HepG2 (cell line): ENCODE measurements around the gene STUM. TPM values are rescaled to one million over a fixed set of nuclear protein-coding genes. Genes with fewer than 3 reads are reported as not detected.
A peak's percentile ranks its signal among the peaks of the same experiment; 100 is the strongest.

Source experiments
- ATAC-seq: fragments of 200-7000 bp; cut with Tn5 transposase; 3 replicates; pipeline ENCODE4 v1.9.1; 2020; ENCODE audit warnings: mild to moderate bottlenecking, moderate library complexity
- BruUV-seq: library from RNA; stranded (reverse); fragments of 400-500 nt; replicated peaks from 2 replicates; lab custom pipeline; 2021; lab: Mats Ljungman, UMichigan
- CTCF ChIA-PET: fragments of 300-600 bp; formaldehyde crosslinking; extraction: SDS; loops from one replicate; lab custom pipeline; 2021; ENCODE audit warnings: low total read pairs, inconsistent platforms, low intra/inter-chr PET ratio; lab: Yijun Ruan, JAX
- POLR2A ChIA-PET: fragments of 350-600 bp; sonication (Branson Sonifier 250); formaldehyde crosslinking; loops from one replicate; lab custom pipeline; 2020; ENCODE audit warnings: antibody characterized with exemption, inconsistent platforms; lab: Yijun Ruan, JAX
- DNase-seq: peaks from one replicate; pipeline ENCODE4 v3.0.0-alpha.2; 2015; ENCODE audit warnings: low spot score
- FAIRE-seq: peaks from 3 replicates; lab custom pipeline; 2011; peaks lifted over from hg19 to GRCh38; lab: Jason Lieb, UNC
- H2AFZ ChIP-seq: one replicate; pipeline ENCODE4 v1.6.1; 2011; ENCODE audit warnings: low read length, inconsistent platforms
- H3K27ac ChIP-seq: fragments of 300-600 bp; 3 replicates; pipeline ENCODE4 v1.8.0; 2011; ENCODE audit warnings: mixed run types, mild to moderate bottlenecking, mixed read lengths, low read length, inconsistent platforms; ENCODE audit not compliant: insufficient read depth; ENCODE audit errors: extremely low read length
- H3K27me3 ChIP-seq, 2 experiments: fragments of 200-600 bp in 1 of 2; 2 replicates in 1 of 2; 3 replicates in 1 of 2; pipeline versions ENCODE4 v1.6.0 to v1.8.0; 2011; ENCODE audit warnings: low read length in 2 of 2, mild to moderate bottlenecking in 2 of 2, moderate library complexity in 2 of 2, inconsistent platforms in 1 of 2; ENCODE audit not compliant: insufficient read depth in 2 of 2, control insufficient read depth in 1 of 2
- H3K36me3 ChIP-seq, 2 experiments: fragments of 200-600 bp in 1 of 2; replicated peaks in 1 of 2; 2 replicates in 1 of 2; 3 replicates in 1 of 2; pipeline versions ENCODE4 v1.5.1 to v1.8.0; 2011; ENCODE audit warnings: low read length in 2 of 2, inconsistent platforms in 1 of 2; ENCODE audit not compliant: insufficient read depth in 2 of 2, control insufficient read depth in 1 of 2
- H3K4me1 ChIP-seq: 2 replicates; pipeline ENCODE4 v1.5.1; 2012; ENCODE audit warnings: low read length, inconsistent platforms; ENCODE audit not compliant: insufficient read depth
- H3K4me2 ChIP-seq: 2 replicates; pipeline ENCODE4 v1.6.0; 2011; ENCODE audit warnings: low read depth, low read length, inconsistent platforms
- H3K4me3 ChIP-seq, 3 experiments: fragments of 200-600 bp in 1 of 3; sonication (generic), shearing (Covaris generic) in 1 of 3; replicated peaks in 1 of 3; 2 replicates each; pipeline ENCODE4 v1.5.1; 2011 to 2016; ENCODE audit warnings: low read length in 3 of 3, inconsistent platforms in 2 of 3, low read depth in 2 of 3, mild to moderate bottlenecking in 2 of 3, control low read depth in 1 of 3, mixed read lengths in 1 of 3; ENCODE audit not compliant: insufficient read depth in 1 of 3
- H3K79me2 ChIP-seq: one replicate; pipeline ENCODE4 v1.6.1; 2011; ENCODE audit warnings: low read length, inconsistent platforms; ENCODE audit not compliant: insufficient read depth
- H3K9ac ChIP-seq: 2 replicates; pipeline ENCODE4 v1.6.0; 2011; ENCODE audit warnings: mild to moderate bottlenecking, low read depth, low read length, inconsistent platforms; ENCODE audit not compliant: insufficient read depth
- H3K9me3 ChIP-seq: 2 replicates; pipeline ENCODE4 v1.5.1; 2012; ENCODE audit warnings: mild to moderate bottlenecking, low read length
- H4K20me1 ChIP-seq: 2 replicates; pipeline ENCODE4 v1.6.0; 2011; ENCODE audit warnings: inconsistent platforms, mild to moderate bottlenecking, low read length, moderate library complexity; ENCODE audit not compliant: insufficient read depth
- ATF4 ChIP-seq, 2 experiments: fragments of 450-650 bp in 1 of 2; sonication (generic) in 1 of 2; formaldehyde crosslinking; IDR thresholded peaks; 2 replicates each; pipeline versions ENCODE4 v1.5.0 to v1.8.0; 2020 to 2022; ENCODE audit warnings: mild to moderate bottlenecking in 1 of 2, missing genetic modification reagents in 1 of 2
- ETV6 ChIP-seq: sonication (generic); formaldehyde crosslinking; conservative IDR thresholded peaks from 2 replicates; pipeline ENCODE4 v1.4.0; 2020; ENCODE audit warnings: missing genetic modification reagents
- HMGXB3 ChIP-seq: sonication (generic); formaldehyde crosslinking; IDR thresholded peaks from 2 replicates; pipeline ENCODE4 v1.4.0; 2020; ENCODE audit warnings: missing genetic modification reagents, borderline replicate concordance
- KAT8 ChIP-seq: IDR thresholded peaks from 2 replicates; pipeline ENCODE4 v1.6.1; 2016; ENCODE audit warnings: missing genetic modification reagents, missing compliant biosample characterization
- KDM2A ChIP-seq: sonication (generic); formaldehyde crosslinking; IDR thresholded peaks from 2 replicates; pipeline ENCODE4 v1.4.0; 2020; ENCODE audit warnings: low read depth, missing genetic modification reagents, borderline replicate concordance
- KDM6A ChIP-seq: IDR thresholded peaks from 2 replicates; pipeline ENCODE4 v1.6.1; 2016; ENCODE audit warnings: low read depth
- KLF13 ChIP-seq: sonication (generic); formaldehyde crosslinking; IDR thresholded peaks from 2 replicates; pipeline ENCODE4 v1.4.0; 2020; ENCODE audit warnings: mild to moderate bottlenecking, missing genetic modification reagents
- MTF2 ChIP-seq: sonication (generic); formaldehyde crosslinking; IDR thresholded peaks from 2 replicates; pipeline ENCODE4 v1.5.0; 2020; ENCODE audit warnings: missing genetic modification reagents, borderline replicate concordance
- PITX1 ChIP-seq: sonication (generic); formaldehyde crosslinking; IDR thresholded peaks from 2 replicates; pipeline ENCODE4 v1.5.1; 2020; ENCODE audit warnings: mild to moderate bottlenecking, missing genetic modification reagents
- RXRB ChIP-seq: IDR thresholded peaks from 2 replicates; pipeline ENCODE4 v1.6.1; 2016; ENCODE audit warnings: borderline replicate concordance, missing genetic modification reagents, missing compliant biosample characterization
- SRSF9 ChIP-seq: fragments of 200-400 bp; formaldehyde crosslinking; IDR thresholded peaks from 2 replicates; pipeline ENCODE4 v1.6.1; 2018; ENCODE audit warnings: borderline replicate concordance, mild to moderate bottlenecking, low read depth, low read length; ENCODE audit not compliant: insufficient read depth, poor library complexity, severe bottlenecking
- SSRP1 ChIP-seq: IDR thresholded peaks from 2 replicates; pipeline ENCODE4 v1.6.1; 2016; ENCODE audit warnings: control low read depth
- ZMYM3 ChIP-seq: sonication (generic); formaldehyde crosslinking; IDR thresholded peaks from 2 replicates; pipeline ENCODE4 v1.5.1; 2020; ENCODE audit warnings: mild to moderate bottlenecking, missing genetic modification reagents
- ZNF274 ChIP-seq: sonication (generic); formaldehyde crosslinking; IDR thresholded peaks from 2 replicates; pipeline ENCODE4 v1.5.1; 2020; ENCODE audit warnings: mild to moderate bottlenecking, missing genetic modification reagents
- ZNF841 ChIP-seq: sonication (generic); formaldehyde crosslinking; IDR thresholded peaks from 2 replicates; pipeline ENCODE4 v1.8.1; 2023; ENCODE audit warnings: missing genetic modification reagents, borderline replicate concordance
- ZSCAN31 ChIP-seq: sonication (generic); formaldehyde crosslinking; IDR thresholded peaks from 2 replicates; pipeline ENCODE4 v1.5.0; 2020; ENCODE audit warnings: low read depth, mild to moderate bottlenecking, missing genetic modification reagents
- WGBS: methylation state at CpG from one replicate; pipeline ENCODE4 v1.1.6; 2017; ENCODE audit warnings: low lambda C conversion rate; 5-methylcytosine and 5-hydroxymethylcytosine counted together
- in situ Hi-C: cut with HindIII; loops from 2 replicates; pipeline ENCODE4 v1.10.0; 2017; ENCODE audit warnings: low pct_unique_long_range_greater_than_20kb; ENCODE audit not compliant: extremely low pct_ligation_motif_present
- intact Hi-C: fragments of 100-400 bp; cut with micrococcal nuclease; formaldehyde crosslinking; loops from one replicate; pipeline ENCODE4 v1.10.0; 2022; ENCODE audit not compliant: unreplicated experiment
- polyA plus RNA-seq, 8 experiments: library from polyadenylated mRNA; depleted of rRNA in 3 of 8; stranded (reverse) in 7 of 8; unstranded in 1 of 8; fragments of >200 nt; fragmentation: Illumina TruSeq in 4 of 8; extraction: Trizol in 4 of 8; gene quantifications; 2 replicates each; pipeline versions ENCODE4 v1.2.1 to v1.2.3, GENCODE V29; 2011 to 2016; ENCODE audit warnings: low read depth in 4 of 8, missing spikeins in 1 of 8, mixed read lengths in 1 of 8; ENCODE audit not compliant: insufficient read depth in 1 of 8
- total RNA-seq, 5 experiments: library from RNA; depleted of rRNA; stranded (reverse); fragments of >200 nt; fragmentation: Illumina TruSeq; extraction: Trizol; gene quantifications; 2 replicates each; pipeline ENCODE4 v1.2.3, GENCODE V29; 2016; ENCODE audit warnings: low read depth in 1 of 5

STUM gene
- total and polyA plus RNA-seq, 2 of the 13 experiments (the other 11 are each of a cell fraction or from before 2014, with no cell fraction given), result not detected

GRCh38 chr1:226542623-226543103 lies 5.9 kb upstream of the STUM start (continued):
- TF ChIP-seq ATF4 (CRISPR knock-in tag; IDR thresholded peaks at IDR 0.05) (peak in 1 of 2 experiments; percentile 30; a peak in 1 of 4 replicates), KDM6A (0 out of 2 replicates have a peak, but pooled peaks have one; percentile 18), ETV6 (CRISPR knock-in tag) (no peak), KAT8 (CRISPR knock-in tag) (0 out of 2 replicates have a peak, but pooled peaks have one; percentile 39), KDM2A (CRISPR knock-in tag) (0 out of 2 replicates have a peak, but pooled peaks have one; percentile 28), ZMYM3 (0 out of 2 replicates have a peak, but pooled peaks have one; percentile 29)
- TF ChIP-seq, all 625 proteins: peak for 89

GRCh38 chr1:226545836-226546596 lies 2.5 kb upstream of the STUM start:
- no peak overlapping the region for H2AFZ ChIP-seq
- no peak overlapping the region for H3K9ac ChIP-seq
- intact Hi-C loops, result loop anchor here (2.0 to 10.0 kb wide), 3 partner anchors 63 to 283 kb away; no protein-coding TSS in a partner anchor
- H3K79me2 ChIP-seq, result no peaks in the 10 kb centered on the region
- no peaks in the 10 kb centered on the region for H3K36me3 ChIP-seq
- no peak for DNase-seq
- ATAC-seq, result no peak
- ChIA-PET CTCF (no interaction called here), POLR2A (no interaction called here)
- no peak overlapping the region for H3K27ac ChIP-seq
- peaks cover 42% of the 10 kb centered on the region for H3K4me1 ChIP-seq
- H3K27me3 ChIP-seq, result peaks cover 7 to 33% of the 10 kb centered on the region in 2 experiments
- FAIRE-seq, result no peak
- H3K4me2 ChIP-seq, result no peak overlapping the region
- in situ Hi-C loops, result loop anchor here (10.0 kb wide), 2 partner anchors 61 to 121 kb away; no protein-coding TSS in a partner anchor
- no peak overlapping the region for H3K4me3 ChIP-seq
- H4K20me1 ChIP-seq, result no peaks in the 10 kb centered on the region
- BruUV-seq, result no TSS peak
- no peaks in the 10 kb centered on the region for H3K9me3 ChIP-seq
- 5% methylated on average over 3 of the region's 5 CpGs for WGBS
- TF ChIP-seq SSRP1 (CRISPR knock-in tag) (no peak), RXRB (CRISPR knock-in tag) (no peak), ZNF841 (CRISPR knock-in tag) (no peak), PITX1 (CRISPR knock-in tag) (no peak), HMGXB3 (CRISPR knock-in tag) (no peak), ZNF274 (no peak), MTF2 (CRISPR knock-in tag) (no peak), SRSF9 (no peak), KLF13 (CRISPR knock-in tag) (no peak), ZSCAN31 (CRISPR knock-in tag) (no peak)
